IMR-90 (cell line): ENCODE data around the gene DICER1. TPM values are rescaled to one million over a fixed set of nuclear protein-coding genes. Genes with fewer than 3 reads are reported as not detected.

ENCODE experiments used
- ATAC-seq: fragments of 200-7000 bp; cut with Tn5 transposase; 2 replicates; pipeline ENCODE4 v1.9.1; 2020; ENCODE audit warnings: low read depth, mild to moderate bottlenecking, moderate library complexity
- BruUV-seq: library from RNA; stranded (reverse); fragments of 400-500 nt; replicated peaks from 2 replicates; lab custom pipeline; 2021; lab: Mats Ljungman, UMichigan
- CTCF ChIA-PET: fragments of 300-600 bp; formaldehyde crosslinking; extraction: SDS; loops from one replicate; lab custom pipeline; 2021; ENCODE audit warnings: antibody characterized with exemption; lab: Yijun Ruan, JAX
- POLR2A ChIA-PET: fragments of 300-600 bp; sonication (Branson Sonifier 250); formaldehyde crosslinking; loops from one replicate; lab custom pipeline; 2022; ENCODE audit warnings: antibody characterized with exemption; ENCODE audit not compliant: unreplicated experiment; lab: Charles Lee
- DNase-seq: peaks from one replicate; pipeline ENCODE4 v3.0.0; 2013
- H2AFZ ChIP-seq: replicated peaks from 2 replicates; pipeline ENCODE3; 2013; ENCODE audit warnings: low read length, mild to moderate bottlenecking; ENCODE audit not compliant: poor library complexity
- H2AK5ac ChIP-seq: 2 replicates; pipeline ENCODE4 v1.6.1; 2013; ENCODE audit warnings: low read depth, low read length, inconsistent platforms
- H2AK9ac ChIP-seq: replicated peaks from 2 replicates; pipeline ENCODE3; 2013; ENCODE audit warnings: mild to moderate bottlenecking, low read depth, low read length, moderate library complexity; ENCODE audit not compliant: poor library complexity
- H2BK120ac ChIP-seq: 2 replicates; pipeline ENCODE4 v1.6.1; 2013; ENCODE audit warnings: low read depth, low read length, inconsistent platforms
- H2BK15ac ChIP-seq: 3 replicates; pipeline ENCODE4 v1.6.1; 2013; ENCODE audit warnings: low read depth, low read length, inconsistent platforms
- H2BK20ac ChIP-seq: 2 replicates; pipeline ENCODE4 v1.6.1; 2013; ENCODE audit warnings: low read depth, mild to moderate bottlenecking, inconsistent platforms, low read length, moderate library complexity
- H2BK5ac ChIP-seq: 2 replicates; pipeline ENCODE4 v1.6.1; 2013; ENCODE audit warnings: mild to moderate bottlenecking, low read depth, low read length, inconsistent platforms; ENCODE audit not compliant: poor library complexity, severe bottlenecking
- H3K14ac ChIP-seq: replicated peaks from 2 replicates; pipeline ENCODE4 v1.6.1; 2013; ENCODE audit warnings: low read depth, low read length, inconsistent platforms
- H3K18ac ChIP-seq: 2 replicates; pipeline ENCODE4 v1.6.1; 2013; ENCODE audit warnings: low read depth, low read length, control low read depth
- H3K23ac ChIP-seq: 2 replicates; pipeline ENCODE4 v1.6.1; 2013; ENCODE audit warnings: low read depth, low read length, inconsistent platforms
- H3K27ac ChIP-seq: 2 replicates; pipeline ENCODE4 v1.5.1; 2013; ENCODE audit warnings: mild to moderate bottlenecking, control low read depth, low read length; ENCODE audit not compliant: insufficient read depth
- H3K27me3 ChIP-seq: 2 replicates; pipeline ENCODE4 v1.6.1; 2013; ENCODE audit warnings: low read length; ENCODE audit not compliant: control insufficient read depth, insufficient read depth
- H3K36me3 ChIP-seq: 2 replicates; pipeline ENCODE4 v1.6.1; 2013; ENCODE audit warnings: low read length, mixed read lengths; ENCODE audit not compliant: control insufficient read depth, insufficient read depth
- H3K4ac ChIP-seq: 2 replicates; pipeline ENCODE4 v1.6.1; 2013; ENCODE audit warnings: low read depth, low read length, inconsistent platforms
- H3K4me1 ChIP-seq: 2 replicates; pipeline ENCODE4 v1.6.1; 2013; ENCODE audit warnings: low read length, mixed read lengths; ENCODE audit not compliant: control insufficient read depth, insufficient read depth
- H3K4me2 ChIP-seq: 2 replicates; pipeline ENCODE4 v1.6.1; 2013; ENCODE audit warnings: low read depth, mild to moderate bottlenecking, control low read depth, low read length, moderate library complexity
- H3K4me3 ChIP-seq: 2 replicates; pipeline ENCODE4 v1.5.1; 2013; ENCODE audit warnings: low read depth, mild to moderate bottlenecking, control low read depth, low read length, moderate library complexity; ENCODE audit not compliant: insufficient read depth
- H3K56ac ChIP-seq: 2 replicates; pipeline ENCODE4 v1.6.1; 2013; ENCODE audit warnings: low read length, inconsistent platforms; ENCODE audit not compliant: insufficient read depth; ENCODE audit errors: extremely low read depth
- H3K79me1 ChIP-seq, 2 experiments: 2 replicates each; pipeline ENCODE4 v1.6.1; 2013; ENCODE audit warnings: low read length in 2 of 2, inconsistent platforms in 1 of 2, low read depth in 1 of 2
- H3K9ac ChIP-seq: 2 replicates; pipeline ENCODE4 v1.6.1; 2013; ENCODE audit warnings: low read depth, low read length, control low read depth
- H3K9me1 ChIP-seq: 2 replicates; pipeline ENCODE4 v1.6.1; 2013; ENCODE audit warnings: low read length, inconsistent platforms; ENCODE audit not compliant: insufficient read depth
- H3K9me3 ChIP-seq: 2 replicates; pipeline ENCODE4 v1.6.1; 2013; ENCODE audit warnings: low read length; ENCODE audit not compliant: control insufficient read depth, insufficient read depth
- H4K20me1 ChIP-seq: 2 replicates; pipeline ENCODE4 v1.6.1; 2013; ENCODE audit warnings: low read length, inconsistent platforms; ENCODE audit not compliant: insufficient read depth
- H4K5ac ChIP-seq: 2 replicates; pipeline ENCODE4 v1.6.1; 2013; ENCODE audit warnings: mild to moderate bottlenecking, low read depth, low read length, control low read depth
- H4K8ac ChIP-seq, 2 experiments: 2 replicates each; pipeline ENCODE4 v1.6.1; 2013; ENCODE audit warnings: low read depth in 2 of 2, low read length in 2 of 2, control low read depth in 1 of 2, inconsistent platforms in 1 of 2
- H4K91ac ChIP-seq: 2 replicates; pipeline ENCODE4 v1.6.1; 2013; ENCODE audit warnings: low read depth, low read length, inconsistent platforms; ENCODE audit not compliant: insufficient read depth
- BHLHE40 ChIP-seq: fragments of 150-350 bp; IDR thresholded peaks from 2 replicates; pipeline ENCODE4 v1.6.1; 2016; ENCODE audit warnings: mild to moderate bottlenecking, low read depth, low read length
- CEBPB ChIP-seq: IDR thresholded peaks from 2 replicates; pipeline ENCODE4 v1.6.1; 2012; ENCODE audit warnings: low read depth, low read length, improper control_type of control experiment
- CHD1 ChIP-seq: IDR thresholded peaks from 2 replicates; pipeline ENCODE4 v1.6.1; 2012; ENCODE audit warnings: low read depth, low read length, improper control_type of control experiment
- FOS ChIP-seq: fragments of 150-350 bp; IDR thresholded peaks from 2 replicates; pipeline ENCODE4 v1.6.1; 2016; ENCODE audit warnings: low read depth, low read length
- MAFK ChIP-seq: IDR thresholded peaks from 2 replicates; pipeline ENCODE4 v1.6.1; 2012; ENCODE audit warnings: low read depth, low read length, improper control_type of control experiment
- MXI1 ChIP-seq: IDR thresholded peaks from 2 replicates; pipeline ENCODE4 v1.6.1; 2012; ENCODE audit warnings: low read depth, mild to moderate bottlenecking, low read length, moderate library complexity, borderline replicate concordance
- NFE2L2 ChIP-seq: fragments of 150-350 bp; IDR thresholded peaks from 2 replicates; pipeline ENCODE4 v1.6.1; 2016; ENCODE audit warnings: low read depth, mild to moderate bottlenecking, low read length
- POLR2A ChIP-seq: IDR thresholded peaks from 2 replicates; pipeline ENCODE4 v1.6.1; 2012; ENCODE audit warnings: mild to moderate bottlenecking, low read depth, low read length
- RAD21 ChIP-seq: IDR thresholded peaks from 2 replicates; pipeline ENCODE4 v1.6.1; 2012; ENCODE audit warnings: low read length, improper control_type of control experiment
- RFX5 ChIP-seq: IDR thresholded peaks from 2 replicates; pipeline ENCODE4 v1.8.0; 2012; ENCODE audit warnings: low read depth, mild to moderate bottlenecking, low read length, moderate library complexity
- SMC3 ChIP-seq: fragments of 150-350 bp; IDR thresholded peaks from 2 replicates; pipeline ENCODE4 v1.6.1; 2016; ENCODE audit warnings: low read depth, mild to moderate bottlenecking, antibody characterized with exemption, low read length, moderate library complexity
- WGBS, 2 experiments: methylation state at CpG; one replicate each; pipeline versions ENCODE4 v1.1.5 to v1.1.7; 2013; ENCODE audit warnings: missing lambda C conversion rate in 2 of 2; ENCODE audit not compliant: insufficient read length in 1 of 2; ENCODE audit errors: extremely low coverage in 2 of 2; 5-methylcytosine and 5-hydroxymethylcytosine counted together
- dilution Hi-C: fragments of 300-500 bp; cut with HindIII; formaldehyde crosslinking; loops from one replicate; pipeline ENCODE4 v1.14.3; 2018; ENCODE audit warnings: low sequenced_read_pairs; ENCODE audit not compliant: unreplicated experiment
- in situ Hi-C: fragments of 300-500 bp; cut with MboI; formaldehyde crosslinking; loops from 3 replicates; pipeline ENCODE4 v1.14.3; 2019; ENCODE audit warnings: low sequenced_read_pairs, inconsistent platforms, mixed read lengths
- intact Hi-C: fragments of 100-400 bp; cut with micrococcal nuclease; formaldehyde crosslinking; loops from 2 replicates; pipeline ENCODE4 v1.10.0; 2022
- polyA plus RNA-seq, 3 experiments: library from polyadenylated mRNA; depleted of rRNA; stranded (reverse); fragments of >200 nt; gene quantifications; 2 replicates each; pipeline ENCODE4 v1.2.3, GENCODE V29; 2012; ENCODE audit warnings: low replicate concordance in 1 of 3
- total RNA-seq: library from RNA; depleted of rRNA; stranded (reverse); fragments of >200 nt; gene quantifications from 2 replicates; pipeline ENCODE4 v1.2.3, GENCODE V29; 2012
- TF ChIP-seq, protein P1 (sequence below): conservative IDR thresholded peaks from 2 replicates; pipeline ENCODE4 v1.5.1; 2012; ENCODE audit warnings: mild to moderate bottlenecking, low read depth, low read length, improper control_type of control experiment
- TF ChIP-seq, protein P2 (sequence below): fragments of 150-350 bp; IDR thresholded peaks from 2 replicates; pipeline ENCODE4 v1.6.1; 2017; ENCODE audit warnings: mild to moderate bottlenecking, antibody characterized with exemption, low read length, low read depth
- TF ChIP-seq, protein P3 (sequence below): fragments of 150-350 bp; IDR thresholded peaks from 2 replicates; pipeline ENCODE4 v1.6.1; 2016; ENCODE audit warnings: low read depth, mild to moderate bottlenecking, low read length, moderate library complexity, borderline replicate concordance

DICER1 gene
- total and polyA plus RNA-seq, 2 of the 4 experiments (the other 2 are of a cell fraction): 9.7 to 49.5 TPM

DNA sequence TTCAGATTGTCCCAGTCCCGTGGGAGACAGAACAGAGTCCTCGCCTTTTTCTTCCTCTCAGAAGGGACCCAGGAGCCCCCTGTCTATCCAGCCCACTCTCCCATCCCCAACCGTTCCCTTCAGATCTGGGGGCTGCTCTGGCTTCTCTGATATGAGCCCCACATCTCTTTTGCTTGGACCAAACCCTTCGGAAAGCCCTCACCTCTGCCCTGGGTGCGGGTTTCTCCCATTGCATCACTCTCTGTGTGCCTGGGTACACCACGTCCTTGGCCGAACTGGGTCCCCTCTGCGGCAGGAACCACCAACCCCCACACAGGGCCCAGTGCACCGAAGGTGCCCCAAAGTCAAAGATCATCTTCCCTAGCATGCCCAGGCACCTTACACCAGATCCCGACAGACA is 87.8 kb downstream of the DICER1 start:
- H4K5ac ChIP-seq: no peak overlapping the region
- BruUV-seq: no TSS peak
- H2BK5ac ChIP-seq: no peak overlapping the region
- intact Hi-C loops: no loop called here
- no peaks in the 10 kb centered on the region for H3K36me3 ChIP-seq
- CTCF ChIA-PET: no interaction called here
- no peak overlapping the region for H2BK20ac ChIP-seq
- H3K79me1 ChIP-seq: no peaks in the 10 kb centered on the region
- H2BK15ac ChIP-seq: no peak overlapping the region
- TF ChIP-seq, protein P1, sequence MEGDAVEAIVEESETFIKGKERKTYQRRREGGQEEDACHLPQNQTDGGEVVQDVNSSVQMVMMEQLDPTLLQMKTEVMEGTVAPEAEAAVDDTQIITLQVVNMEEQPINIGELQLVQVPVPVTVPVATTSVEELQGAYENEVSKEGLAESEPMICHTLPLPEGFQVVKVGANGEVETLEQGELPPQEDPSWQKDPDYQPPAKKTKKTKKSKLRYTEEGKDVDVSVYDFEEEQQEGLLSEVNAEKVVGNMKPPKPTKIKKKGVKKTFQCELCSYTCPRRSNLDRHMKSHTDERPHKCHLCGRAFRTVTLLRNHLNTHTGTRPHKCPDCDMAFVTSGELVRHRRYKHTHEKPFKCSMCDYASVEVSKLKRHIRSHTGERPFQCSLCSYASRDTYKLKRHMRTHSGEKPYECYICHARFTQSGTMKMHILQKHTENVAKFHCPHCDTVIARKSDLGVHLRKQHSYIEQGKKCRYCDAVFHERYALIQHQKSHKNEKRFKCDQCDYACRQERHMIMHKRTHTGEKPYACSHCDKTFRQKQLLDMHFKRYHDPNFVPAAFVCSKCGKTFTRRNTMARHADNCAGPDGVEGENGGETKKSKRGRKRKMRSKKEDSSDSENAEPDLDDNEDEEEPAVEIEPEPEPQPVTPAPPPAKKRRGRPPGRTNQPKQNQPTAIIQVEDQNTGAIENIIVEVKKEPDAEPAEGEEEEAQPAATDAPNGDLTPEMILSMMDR: no peak
- TF ChIP-seq MAFK (no peak), CEBPB (no peak), POLR2A (no peak), FOS (no peak), BHLHE40 (no peak), SMC3 (no peak), MXI1 (no peak), NFE2L2 (no peak), RAD21 (no peak), RFX5 (no peak), CHD1 (no peak)
- TF ChIP-seq, protein P2, sequence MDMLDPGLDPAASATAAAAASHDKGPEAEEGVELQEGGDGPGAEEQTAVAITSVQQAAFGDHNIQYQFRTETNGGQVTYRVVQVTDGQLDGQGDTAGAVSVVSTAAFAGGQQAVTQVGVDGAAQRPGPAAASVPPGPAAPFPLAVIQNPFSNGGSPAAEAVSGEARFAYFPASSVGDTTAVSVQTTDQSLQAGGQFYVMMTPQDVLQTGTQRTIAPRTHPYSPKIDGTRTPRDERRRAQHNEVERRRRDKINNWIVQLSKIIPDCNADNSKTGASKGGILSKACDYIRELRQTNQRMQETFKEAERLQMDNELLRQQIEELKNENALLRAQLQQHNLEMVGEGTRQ: no peak
- TF ChIP-seq, protein P3, sequence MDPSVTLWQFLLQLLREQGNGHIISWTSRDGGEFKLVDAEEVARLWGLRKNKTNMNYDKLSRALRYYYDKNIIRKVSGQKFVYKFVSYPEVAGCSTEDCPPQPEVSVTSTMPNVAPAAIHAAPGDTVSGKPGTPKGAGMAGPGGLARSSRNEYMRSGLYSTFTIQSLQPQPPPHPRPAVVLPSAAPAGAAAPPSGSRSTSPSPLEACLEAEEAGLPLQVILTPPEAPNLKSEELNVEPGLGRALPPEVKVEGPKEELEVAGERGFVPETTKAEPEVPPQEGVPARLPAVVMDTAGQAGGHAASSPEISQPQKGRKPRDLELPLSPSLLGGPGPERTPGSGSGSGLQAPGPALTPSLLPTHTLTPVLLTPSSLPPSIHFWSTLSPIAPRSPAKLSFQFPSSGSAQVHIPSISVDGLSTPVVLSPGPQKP: no peak
- peaks cover 2% of the 10 kb centered on the region; the same call in 1 of the 2 replicates for H3K9me3 ChIP-seq
- no peak overlapping the region for H3K4me3 ChIP-seq
- H3K56ac ChIP-seq: no peak overlapping the region
- H3K23ac ChIP-seq: no peak overlapping the region
- H3K14ac ChIP-seq: no peak overlapping the region
- no peak overlapping the region for H3K4ac ChIP-seq
- no peaks in the 10 kb centered on the region for H4K20me1 ChIP-seq
- in situ Hi-C loops: no loop called here
- H3K9me1 ChIP-seq: no peaks in the 10 kb centered on the region
- H3K4me1 ChIP-seq: no peaks in the 10 kb centered on the region
- no peak overlapping the region for H3K27ac ChIP-seq
- H2AK9ac ChIP-seq: no peak overlapping the region
- ATAC-seq (no peak), DNase-seq (no peak)
- POLR2A ChIA-PET: no interaction called here
- no peak overlapping the region for H3K4me2 ChIP-seq
- dilution Hi-C loops: no loop called here
- H3K18ac ChIP-seq: no peak overlapping the region
- H4K8ac ChIP-seq: no peak overlapping the region
- 70% methylated on average over 2 of the region's 10 CpGs; no CpG with 5 or more reads in 1 of the 2 experiments for WGBS, 2 experiments
- peaks cover 27% of the 10 kb centered on the region for H3K27me3 ChIP-seq
- H3K9ac ChIP-seq: no peak overlapping the region
- H2AFZ ChIP-seq: no peak overlapping the region
- no peak overlapping the region for H2BK120ac ChIP-seq
- H4K91ac ChIP-seq: no peak overlapping the region
- H2AK5ac ChIP-seq: no peak overlapping the region
